ENCODE data around the gene HOOK2. TPM values are rescaled to one million over a fixed set of nuclear protein-coding genes. Genes with fewer than 3 reads are reported as not detected.

HOOK2 gene
- total and polyA plus RNA-seq, 9 of the 15 experiments (the other 6 are each of a cell fraction or from before 2014, with no cell fraction given): 1.3 to 17.2 (median 9.9) TPM

GRCh38 chr19:12778017-12778904 is 2.9 kb upstream of the HOOK2 start (continued):
- TF ChIP-seq, protein P1, sequence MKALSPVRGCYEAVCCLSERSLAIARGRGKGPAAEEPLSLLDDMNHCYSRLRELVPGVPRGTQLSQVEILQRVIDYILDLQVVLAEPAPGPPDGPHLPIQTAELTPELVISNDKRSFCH (CRISPR knock-in tag; IDR thresholded peaks at IDR 0.05): no peak
- TF ChIP-seq, protein P1 (tag; IDR thresholded peaks at IDR 0.05): no peak
- TF ChIP-seq MEIS2 (IDR thresholded peaks at IDR 0.05; ENCODE audit: partially characterized antibody) (no peak), ARID4B (CRISPR knock-in tag; IDR thresholded peaks at IDR 0.05) (no peak), CREB1 (IDR thresholded peaks at IDR 0.05) (no peak), CREB1 (CRISPR knock-in tag; IDR thresholded peaks at IDR 0.05) (0 out of 2 replicates have a peak, but pooled peaks have one; percentile 40), ZNF280A (IDR thresholded peaks at IDR 0.05; ENCODE audit: low read depth, partially characterized antibody) (no peak)
- TF ChIP-seq, protein P2, sequence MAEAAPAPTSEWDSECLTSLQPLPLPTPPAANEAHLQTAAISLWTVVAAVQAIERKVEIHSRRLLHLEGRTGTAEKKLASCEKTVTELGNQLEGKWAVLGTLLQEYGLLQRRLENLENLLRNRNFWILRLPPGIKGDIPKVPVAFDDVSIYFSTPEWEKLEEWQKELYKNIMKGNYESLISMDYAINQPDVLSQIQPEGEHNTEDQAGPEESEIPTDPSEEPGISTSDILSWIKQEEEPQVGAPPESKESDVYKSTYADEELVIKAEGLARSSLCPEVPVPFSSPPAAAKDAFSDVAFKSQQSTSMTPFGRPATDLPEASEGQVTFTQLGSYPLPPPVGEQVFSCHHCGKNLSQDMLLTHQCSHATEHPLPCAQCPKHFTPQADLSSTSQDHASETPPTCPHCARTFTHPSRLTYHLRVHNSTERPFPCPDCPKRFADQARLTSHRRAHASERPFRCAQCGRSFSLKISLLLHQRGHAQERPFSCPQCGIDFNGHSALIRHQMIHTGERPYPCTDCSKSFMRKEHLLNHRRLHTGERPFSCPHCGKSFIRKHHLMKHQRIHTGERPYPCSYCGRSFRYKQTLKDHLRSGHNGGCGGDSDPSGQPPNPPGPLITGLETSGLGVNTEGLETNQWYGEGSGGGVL (CRISPR knock-in tag; IDR thresholded peaks at IDR 0.05): no peak
- TF ChIP-seq, protein P3, sequence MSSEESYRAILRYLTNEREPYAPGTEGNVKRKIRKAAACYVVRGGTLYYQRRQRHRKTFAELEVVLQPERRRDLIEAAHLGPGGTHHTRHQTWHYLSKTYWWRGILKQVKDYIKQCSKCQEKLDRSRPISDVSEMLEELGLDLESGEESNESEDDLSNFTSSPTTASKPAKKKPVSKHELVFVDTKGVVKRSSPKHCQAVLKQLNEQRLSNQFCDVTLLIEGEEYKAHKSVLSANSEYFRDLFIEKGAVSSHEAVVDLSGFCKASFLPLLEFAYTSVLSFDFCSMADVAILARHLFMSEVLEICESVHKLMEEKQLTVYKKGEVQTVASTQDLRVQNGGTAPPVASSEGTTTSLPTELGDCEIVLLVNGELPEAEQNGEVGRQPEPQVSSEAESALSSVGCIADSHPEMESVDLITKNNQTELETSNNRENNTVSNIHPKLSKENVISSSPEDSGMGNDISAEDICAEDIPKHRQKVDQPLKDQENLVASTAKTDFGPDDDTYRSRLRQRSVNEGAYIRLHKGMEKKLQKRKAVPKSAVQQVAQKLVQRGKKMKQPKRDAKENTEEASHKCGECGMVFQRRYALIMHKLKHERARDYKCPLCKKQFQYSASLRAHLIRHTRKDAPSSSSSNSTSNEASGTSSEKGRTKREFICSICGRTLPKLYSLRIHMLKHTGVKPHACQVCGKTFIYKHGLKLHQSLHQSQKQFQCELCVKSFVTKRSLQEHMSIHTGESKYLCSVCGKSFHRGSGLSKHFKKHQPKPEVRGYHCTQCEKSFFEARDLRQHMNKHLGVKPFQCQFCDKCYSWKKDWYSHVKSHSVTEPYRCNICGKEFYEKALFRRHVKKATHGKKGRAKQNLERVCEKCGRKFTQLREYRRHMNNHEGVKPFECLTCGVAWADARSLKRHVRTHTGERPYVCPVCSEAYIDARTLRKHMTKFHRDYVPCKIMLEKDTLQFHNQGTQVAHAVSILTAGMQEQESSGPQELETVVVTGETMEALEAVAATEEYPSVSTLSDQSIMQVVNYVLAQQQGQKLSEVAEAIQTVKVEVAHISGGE (CRISPR knock-in tag; IDR thresholded peaks at IDR 0.05): no peak; a peak in 1 of 6 replicates
